ENCODE results near the gene FAM110A.
"Not testable (repeated sequence)": the region's sequence is repeated elsewhere in the genome, so short reads cannot be mapped to it uniquely, and the experiment has no call there.

Gene FAM110A

GRCh38 chr20:844473-845225 lies 11.1 kb downstream of the FAM110A start:
- DNase-seq (ENCODE audit: low read depth in 2 of 2) = peak; percentile 78 to 87

DNA sequence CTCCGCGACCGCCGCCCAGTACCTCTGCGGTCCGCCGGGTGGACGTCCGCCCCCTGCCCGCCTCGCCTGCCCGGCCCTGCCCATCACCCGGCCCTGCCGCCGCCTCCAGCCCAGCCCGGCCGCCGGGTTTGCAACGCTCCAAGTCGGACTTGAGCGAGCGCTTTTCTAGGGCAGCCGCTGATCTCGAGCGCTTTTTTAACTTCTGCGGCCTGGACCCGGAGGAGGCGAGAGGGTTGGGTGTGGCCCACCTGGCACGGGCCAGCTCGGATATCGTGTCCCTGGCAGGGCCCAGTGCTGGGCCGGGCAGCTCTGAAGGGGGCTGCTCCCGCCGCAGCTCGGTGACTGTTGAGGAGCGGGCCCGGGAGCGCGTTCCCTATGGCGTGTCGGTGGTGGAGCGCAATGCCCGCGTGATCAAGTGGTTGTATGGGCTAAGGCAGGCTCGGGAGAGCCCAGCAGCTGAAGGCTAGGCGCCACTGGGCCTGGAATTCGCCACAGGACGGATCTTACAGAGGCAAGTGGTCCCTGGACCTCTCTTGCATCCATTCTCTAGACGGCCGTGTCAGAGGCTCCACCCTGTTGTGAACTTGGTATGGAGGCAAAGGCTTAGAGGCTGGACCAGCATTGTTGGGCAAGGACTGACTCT lies 11.8 kb downstream of the FAM110A start:
- no peak for DNase-seq (ENCODE audit: low read depth in 2 of 2)

GRCh38 chr20:845941-846893 lies 12.7 kb downstream of the FAM110A start:
- DNase-seq (ENCODE audit: low read depth in 2 of 2) = no peak

DNA sequence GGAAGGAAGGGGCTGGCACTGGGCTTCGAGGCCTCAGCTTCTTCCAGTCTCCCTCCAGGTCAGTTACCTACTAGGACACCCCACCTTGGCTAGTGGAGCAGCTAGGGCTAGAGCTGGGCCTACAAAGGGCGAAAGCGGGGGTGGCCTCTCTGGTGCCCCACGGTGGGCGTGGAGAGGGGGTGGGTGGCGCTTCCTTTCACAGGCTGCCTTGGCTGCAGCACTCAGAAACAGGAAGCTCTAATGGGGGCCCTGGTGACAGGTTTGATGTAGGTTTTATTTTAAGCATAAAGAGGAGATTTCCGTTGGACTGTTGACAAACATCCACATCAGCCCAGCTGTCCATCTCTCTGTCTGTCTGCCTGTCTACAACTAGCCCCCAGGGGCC lies 13.4 kb downstream of the FAM110A start:
- DNase-seq (ENCODE audit: low read depth in 2 of 2) = no peak

- DNase-seq (ENCODE audit: low read depth in 2 of 2) = no peak
Measured at GRCh38 chr20:848193-848592, 14.7 kb downstream of the FAM110A start.

- DNase-seq (ENCODE audit: low read depth in 2 of 2) = not testable (repeated sequence)
Measured at GRCh38 chr20:848731-849130, 15.2 kb downstream of the FAM110A start.

DNA sequence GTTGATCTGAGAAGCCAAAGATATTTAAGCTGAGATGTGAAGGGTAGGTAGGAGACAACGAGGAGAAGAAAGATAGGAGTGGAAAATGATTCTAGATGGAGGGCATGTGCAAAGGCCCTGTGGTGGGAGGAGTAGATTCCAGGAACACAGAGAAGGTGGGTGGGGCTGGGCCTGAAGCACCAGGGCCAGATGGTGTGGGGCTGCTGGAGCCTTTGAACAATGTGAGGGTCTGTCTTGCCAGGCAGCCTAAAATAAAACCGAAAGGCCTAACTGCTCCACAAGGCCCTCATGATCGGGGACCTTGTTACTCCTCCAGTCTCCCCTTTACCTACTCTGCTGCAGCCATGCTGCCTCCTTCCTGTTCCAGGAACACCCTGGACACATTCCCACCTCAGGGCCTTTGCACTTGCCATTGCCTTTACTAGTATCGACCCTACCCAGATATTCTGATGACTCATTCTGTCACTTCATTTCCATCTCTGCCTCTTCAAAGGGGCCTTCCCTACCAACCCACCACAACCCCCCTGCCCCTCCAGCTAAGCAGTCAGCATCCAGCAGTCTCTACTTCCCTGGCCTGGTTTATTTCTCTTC lies 20.0 kb downstream of the FAM110A start:
- no peak for DNase-seq (ENCODE audit: low read depth in 2 of 2)

DNA sequence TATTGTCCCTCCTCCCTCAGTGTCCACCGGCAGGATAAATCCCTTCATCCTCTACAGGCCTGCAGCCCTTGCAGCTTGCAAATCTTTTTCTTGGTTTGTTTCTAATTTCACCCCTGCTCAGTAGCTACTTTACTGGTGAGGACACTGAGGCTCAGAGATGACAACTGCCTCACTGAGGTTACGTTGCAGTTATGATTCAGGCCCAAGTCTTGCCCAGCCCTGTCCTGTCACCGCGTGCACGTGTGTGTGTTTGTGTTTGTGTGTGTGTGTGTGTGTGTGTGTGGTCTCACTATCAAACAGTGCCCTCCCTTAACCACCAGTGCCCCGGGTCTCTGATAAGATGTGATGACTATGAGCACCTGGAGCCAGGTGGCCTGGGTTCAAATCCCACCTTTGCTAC lies 21.1 kb downstream of the FAM110A start:
- no peak for DNase-seq (ENCODE audit: low read depth in 2 of 2)

GRCh38 chr20:855466-856360 lies 22.2 kb downstream of the FAM110A start:
- no peak for DNase-seq (ENCODE audit: low read depth in 2 of 2)

- no peak for DNase-seq (ENCODE audit: low read depth in 2 of 2)
Measured at GRCh38 chr20:856361-856775, 22.9 kb downstream of the FAM110A start.

GRCh38 chr20:858011-858410 lies 24.5 kb downstream of the FAM110A start:
- no peak for DNase-seq (ENCODE audit: low read depth in 2 of 2)

DNA sequence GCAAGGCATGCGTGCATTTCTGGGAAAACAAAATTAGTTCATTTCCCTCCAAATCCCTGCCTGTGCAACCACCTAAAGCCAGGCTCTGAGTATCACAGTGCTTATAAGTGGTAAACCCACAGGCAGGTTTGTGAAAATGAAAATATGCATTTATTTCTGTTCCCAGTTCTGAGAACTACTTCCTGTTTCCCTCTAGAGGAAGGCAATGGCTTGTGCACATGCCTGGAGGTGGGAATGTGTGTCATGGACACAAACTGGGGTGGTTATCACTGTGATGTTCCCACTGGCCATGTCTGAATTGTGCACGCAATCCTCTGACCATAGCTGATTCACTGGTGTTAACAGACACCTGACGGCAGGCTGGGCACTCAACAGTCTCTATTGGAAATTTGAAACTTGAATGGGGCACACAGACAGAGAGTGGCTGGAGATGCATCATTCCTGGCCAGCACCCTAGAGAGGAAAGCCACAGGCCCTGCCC lies 26.3 kb downstream of the FAM110A start:
- no peak for DNase-seq (ENCODE audit: low read depth in 2 of 2)

GRCh38 chr20:860891-861290 lies 27.4 kb downstream of the FAM110A start:
- DNase-seq (ENCODE audit: low read depth in 2 of 2) = no peak

GRCh38 chr20:865440-865839 lies 31.9 kb downstream of the FAM110A start:
- no peak for DNase-seq (ENCODE audit: low read depth in 2 of 2)

DNA sequence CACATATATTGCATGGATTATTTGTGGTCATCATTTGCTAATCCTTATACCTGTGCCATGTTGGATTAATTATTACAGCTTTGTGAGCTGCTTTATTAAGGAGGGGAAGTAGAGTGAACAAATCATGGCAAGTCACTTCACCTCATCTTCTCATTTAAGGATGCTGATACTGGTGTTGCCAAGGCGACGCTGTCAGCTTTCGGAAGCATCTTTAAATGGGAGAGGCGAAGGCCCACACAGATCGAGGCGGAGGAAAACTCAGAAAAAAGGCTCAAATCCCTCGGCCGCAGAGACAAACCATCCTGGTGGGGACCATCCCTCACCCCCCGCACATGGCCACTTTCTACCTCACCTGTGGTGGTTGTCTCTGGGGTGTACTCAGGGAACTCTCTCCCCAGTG lies 34.8 kb downstream of the FAM110A start:
- DNase-seq (ENCODE audit: low read depth in 2 of 2) = no peak

- DNase-seq (ENCODE audit: low read depth in 2 of 2) = no peak
Measured at GRCh38 chr20:869606-870005, 36.1 kb downstream of the FAM110A start.

- DNase-seq (ENCODE audit: low read depth in 2 of 2) = no peak
Measured at GRCh38 chr20:870758-871157, 37.2 kb downstream of the FAM110A start.

DNA sequence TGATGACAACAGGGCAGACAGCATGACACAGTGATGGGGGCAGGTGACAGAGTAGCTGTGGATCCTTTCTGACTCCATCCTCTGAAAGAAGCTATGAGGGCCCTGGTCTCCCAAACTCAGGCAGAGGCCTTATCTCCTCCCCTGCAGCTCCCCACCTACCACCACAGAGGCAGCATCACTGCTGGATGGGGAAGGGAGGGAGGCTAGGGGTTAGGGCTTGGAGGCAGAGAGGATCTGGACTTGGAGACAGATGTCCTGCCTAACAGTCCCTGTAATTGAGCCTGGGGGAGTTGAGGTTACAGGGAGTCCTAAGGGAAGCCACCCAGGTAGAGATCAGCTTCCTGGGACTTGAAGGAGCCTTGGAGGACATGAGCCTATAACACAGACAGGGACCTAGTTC lies 37.9 kb downstream of the FAM110A start:
- DNase-seq (ENCODE audit: low read depth in 2 of 2) = no peak

DNA sequence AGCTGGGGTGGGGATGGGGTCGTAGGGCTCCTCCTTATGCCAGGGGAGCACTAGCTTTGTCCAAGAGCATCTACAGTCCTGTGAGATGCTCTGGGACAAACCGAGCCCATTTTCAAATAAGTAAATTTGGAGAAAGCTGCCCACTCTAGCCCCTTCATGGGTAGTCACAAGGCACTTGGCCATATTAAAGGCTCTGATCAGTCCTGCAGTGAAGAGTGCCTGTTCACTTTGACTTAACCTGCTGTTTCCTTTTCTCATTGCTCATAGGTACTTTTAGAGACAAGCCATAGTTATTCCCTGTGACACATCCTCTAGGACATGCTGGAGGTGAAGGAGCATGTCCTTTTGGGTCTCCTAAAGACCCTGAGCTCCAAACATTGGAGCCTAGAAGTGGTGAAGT lies 38.4 kb downstream of the FAM110A start:
- no peak for DNase-seq (ENCODE audit: low read depth in 2 of 2)

GRCh38 chr20:872855-873520 lies 39.5 kb downstream of the FAM110A start:
- no peak for DNase-seq (ENCODE audit: low read depth in 2 of 2)

Measured in stimulated activated CD4-positive, alpha-beta T cell treated with anti-CD3 and anti-CD28 coated beads, Interleukin-4, amount 100 ng/mL, for 48 hours (primary cell).